HG02623 (cell line): ENCODE results near the gene NCLN.

Experiments used
- ATAC-seq: cut with Tn5 transposase; IDR thresholded peaks from one replicate; pipeline ENCODE4 v1.9.1; 2021; ENCODE audit warnings: moderate library complexity; ENCODE audit not compliant: unreplicated experiment

NCLN gene

GRCh38 chr19:3253270-3253669 lies 67.5 kb downstream of the NCLN start:
- ATAC-seq, result no peak

- no peak for ATAC-seq
Measured at GRCh38 chr19:3254520-3254919, 68.8 kb downstream of the NCLN start.

GRCh38 chr19:3257071-3257470 lies 71.3 kb downstream of the NCLN start:
- no peak for ATAC-seq
